ENCODE results near the gene FPR2. TPM values are rescaled to one million over a fixed set of nuclear protein-coding genes. Genes with fewer than 3 reads are reported as not detected.
"Not testable (repeated sequence)": the region's sequence is repeated elsewhere in the genome, so short reads cannot be mapped to it uniquely, and the experiment has no call there.

The FPR2 gene
- total and polyA plus RNA-seq, 10 of the 15 experiments (the other 5 are each of a cell fraction or from before 2014, with no cell fraction given), result not detected

DNA sequence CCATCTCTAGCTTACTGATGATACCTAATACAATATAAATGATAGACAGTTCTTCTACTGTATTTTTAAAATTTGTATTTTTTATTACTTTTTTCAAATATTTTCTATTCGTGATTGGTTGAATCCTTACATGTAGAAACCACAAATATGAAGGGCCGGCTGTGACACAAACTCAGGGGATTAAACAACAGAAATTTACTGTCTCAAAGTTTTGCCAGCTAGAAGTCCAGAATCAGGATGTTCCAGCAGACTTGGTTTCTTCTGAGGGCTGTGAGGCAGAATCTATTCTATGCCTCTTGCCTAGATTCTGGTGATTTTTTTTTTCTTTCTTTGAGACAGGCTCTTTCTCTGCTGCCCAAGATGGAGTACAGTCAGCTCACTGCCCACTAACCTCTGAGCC lies 23.1 kb upstream of the FPR2 start:
- no peak for FAIRE-seq
- intact Hi-C loops (cut with micrococcal nuclease; ENCODE audit: unreplicated experiment), result no loop called here
- CTCF ChIA-PET, result interaction anchor here (1.4 kb wide), 1 partner anchor 132 kb away, joined by 3 read pairs; no protein-coding TSS in a partner anchor

GRCh38 chr19:51738523-51738922 lies 22.5 kb upstream of the FPR2 start:
- SMC1A ChIA-PET (ENCODE audit: uncharacterized antibody, unreplicated experiment); CTCF ChIA-PET; POLR2A ChIA-PET; in situ Hi-C loops (cut with MboI); ATAC-seq; H3K27ac ChIP-seq (ENCODE audit: control insufficient read depth, insufficient read depth); H3K36me3 ChIP-seq (ENCODE audit: control insufficient read depth in 2 of 2, insufficient read depth in 2 of 2, low read length in 1 of 2); H3K4me2 ChIP-seq (ENCODE audit: control insufficient read depth, insufficient read depth); BruUV-seq (replicated peaks); intact Hi-C loops (cut with micrococcal nuclease; ENCODE audit: unreplicated experiment); H3K9ac ChIP-seq (ENCODE audit: control insufficient read depth, insufficient read depth, low read length); H3K9me3 ChIP-seq (replicated peaks; ENCODE audit: control insufficient read depth, insufficient read depth, low read length); H3K27me3 ChIP-seq (replicated peaks in 1 of 2; ENCODE audit: control insufficient read depth in 2 of 2, insufficient read depth in 2 of 2, low read length in 1 of 2); RAD21 ChIA-PET (ENCODE audit: unreplicated experiment); FAIRE-seq; H4K20me1 ChIP-seq (ENCODE audit: control insufficient read depth, insufficient read depth); DNase-seq (ENCODE audit: low read depth, low spot score); H2AFZ ChIP-seq (ENCODE audit: control insufficient read depth, low read depth, low read length); H3K4me1 ChIP-seq (ENCODE audit: control insufficient read depth, insufficient read depth, low read length); H3K4me3 ChIP-seq; H3K79me2 ChIP-seq (ENCODE audit: control insufficient read depth, insufficient read depth, low read length): not testable (repeated sequence)
- WGBS (ENCODE audit: insufficient coverage, insufficient replicate concordance, low lambda C conversion rate, missing lambda C conversion rate), result 69% methylated on average over 10 of the region's 10 CpGs

More for the DNA sequence above, 23.1 kb upstream of the FPR2 start:
- Histone ChIP-seq H4K20me1 (ENCODE audit: control insufficient read depth, insufficient read depth) (no peaks in the 10 kb centered on the region), H3K27ac (ENCODE audit: control insufficient read depth, insufficient read depth) (no peak overlapping the region), H3K4me2 (ENCODE audit: control insufficient read depth, insufficient read depth) (no peak overlapping the region), H3K27me3 (replicated peaks in 1 of 2; ENCODE audit: control insufficient read depth in 2 of 2, insufficient read depth in 2 of 2, low read length in 1 of 2) (no peaks in the 10 kb centered on the region), H3K9me3 (replicated peaks; ENCODE audit: control insufficient read depth, insufficient read depth, low read length) (no peaks in the 10 kb centered on the region; the same call in 2 of the 3 replicates), H3K4me3 (no peak overlapping the region), H3K9ac (ENCODE audit: control insufficient read depth, insufficient read depth, low read length) (no peak overlapping the region), H3K36me3 (ENCODE audit: control insufficient read depth in 2 of 2, insufficient read depth in 2 of 2, low read length in 1 of 2) (no peaks in the 10 kb centered on the region), H2AFZ (ENCODE audit: control insufficient read depth, low read depth, low read length) (no peak overlapping the region), H3K79me2 (ENCODE audit: control insufficient read depth, insufficient read depth, low read length) (no peaks in the 10 kb centered on the region), H3K4me1 (ENCODE audit: control insufficient read depth, insufficient read depth, low read length) (no peaks in the 10 kb centered on the region)
- RAD21 ChIA-PET (ENCODE audit: unreplicated experiment), result no interaction called here
- TF ChIP-seq JUND (IDR thresholded peaks at IDR 0.05; ENCODE audit: low read depth, low read length) (no peak), NFYB (IDR thresholded peaks at IDR 0.05; ENCODE audit: insufficient read depth, low read depth, low read length) (no peak), LARP7 (IDR thresholded peaks at IDR 0.05) (no peak), HCFC1 (IDR thresholded peaks at IDR 0.05; ENCODE audit: low read length) (no peak), FOS (IDR thresholded peaks at IDR 0.05; ENCODE audit: borderline replicate concordance, extremely low read depth, insufficient read length) (no peak), TARDBP (IDR thresholded peaks at IDR 0.05; ENCODE audit: borderline replicate concordance) (no peak), ZNF622 (IDR thresholded peaks at IDR 0.05) (no peak), RAD51 (IDR thresholded peaks at IDR 0.05) (no peak), HDGF (IDR thresholded peaks at IDR 0.05) (no peak), YY1 (IDR thresholded peaks at IDR 0.05; ENCODE audit: low read depth, low read length) (no peak), ZNF384 (IDR thresholded peaks at IDR 0.05; ENCODE audit: borderline replicate concordance, low read depth, low read length) (no peak), BACH1 (IDR thresholded peaks at IDR 0.05; ENCODE audit: borderline replicate concordance) (no peak), BRCA1 (IDR thresholded peaks at IDR 0.05; ENCODE audit: low read depth, low read length) (no peak), PAX8 (IDR thresholded peaks at IDR 0.05) (no peak), E4F1 (IDR thresholded peaks at IDR 0.05; ENCODE audit: borderline replicate concordance, partially characterized antibody) (no peak), SP1 (IDR thresholded peaks at IDR 0.05; ENCODE audit: low read depth, low read length) (no peak), CEBPB (IDR thresholded peaks at IDR 0.05; ENCODE audit: borderline replicate concordance in 1 of 2, low read depth in 2 of 2, low read length in 2 of 2) (no peak), MEF2B (IDR thresholded peaks at IDR 0.05; ENCODE audit: partially characterized antibody, poor library complexity, severe bottlenecking) (no peak), TBL1XR1 (IDR thresholded peaks at IDR 0.05; ENCODE audit: low read depth, low read length) (no peak)
- TF ChIP-seq, protein P1, sequence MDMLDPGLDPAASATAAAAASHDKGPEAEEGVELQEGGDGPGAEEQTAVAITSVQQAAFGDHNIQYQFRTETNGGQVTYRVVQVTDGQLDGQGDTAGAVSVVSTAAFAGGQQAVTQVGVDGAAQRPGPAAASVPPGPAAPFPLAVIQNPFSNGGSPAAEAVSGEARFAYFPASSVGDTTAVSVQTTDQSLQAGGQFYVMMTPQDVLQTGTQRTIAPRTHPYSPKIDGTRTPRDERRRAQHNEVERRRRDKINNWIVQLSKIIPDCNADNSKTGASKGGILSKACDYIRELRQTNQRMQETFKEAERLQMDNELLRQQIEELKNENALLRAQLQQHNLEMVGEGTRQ (IDR thresholded peaks at IDR 0.05; ENCODE audit: borderline replicate concordance, low read depth, low read length), result no peak
- POLR2A ChIA-PET, result no interaction called here
- ATAC-seq (no peak), DNase-seq (ENCODE audit: low read depth, low spot score) (no peak)
- BruUV-seq (replicated peaks), result no TSS peak
- in situ Hi-C loops (cut with MboI), result no loop called here
- 6% methylated on average over 2 of the region's 2 CpGs for WGBS (ENCODE audit: insufficient coverage, insufficient replicate concordance, low lambda C conversion rate, missing lambda C conversion rate)
- SMC1A ChIA-PET (ENCODE audit: uncharacterized antibody, unreplicated experiment), result no interaction called here

Data from GM12878 (cell line).